HTERT RPE-1 (cell line): ENCODE data around the gene RAB4B.
"Not testable (repeated sequence)": the region's sequence is repeated elsewhere in the genome, so short reads cannot be mapped to it uniquely, and the experiment has no call there.

ENCODE experiments used
- in situ Hi-C: fragments of 300-500 bp; cut with MboI; formaldehyde crosslinking; loops from 4 replicates; pipeline ENCODE4 v1.14.3; 2020; ENCODE audit warnings: low sequenced_read_pairs

RAB4B gene

GRCh38 chr19:40777937-40778705 is at the start of gene RAB4B:
Gene RAB4B (plus strand): TSS chr19:40778247. CDS start chr19:40778376, 129 bp downstream.
- in situ Hi-C loops = no loop called here

GRCh38 chr19:40730065-40730464 is 48.0 kb upstream of the RAB4B start:
- in situ Hi-C loops = not testable (repeated sequence)

GRCh38 chr19:40732304-40732703 is 45.7 kb upstream of the RAB4B start:
- in situ Hi-C loops = not testable (repeated sequence)

- in situ Hi-C loops = no loop called here
Observed at GRCh38 chr19:40733149-40733548, 44.9 kb upstream of the RAB4B start.

GRCh38 chr19:40735013-40735771 is 42.9 kb upstream of the RAB4B start:
- in situ Hi-C loops = no loop called here

- in situ Hi-C loops = no loop called here
Observed at GRCh38 chr19:40736661-40737060, 41.4 kb upstream of the RAB4B start.

GRCh38 chr19:40737102-40737644 is 40.9 kb upstream of the RAB4B start:
- in situ Hi-C loops = no loop called here

- in situ Hi-C loops = no loop called here
Observed at GRCh38 chr19:40739030-40739839, 38.8 kb upstream of the RAB4B start.

- in situ Hi-C loops = no loop called here
Observed at GRCh38 chr19:40739871-40740703, 38.0 kb upstream of the RAB4B start.

- in situ Hi-C loops = no loop called here
Observed at GRCh38 chr19:40740747-40741146, 37.3 kb upstream of the RAB4B start.

GRCh38 chr19:40741527-40742390 is 36.3 kb upstream of the RAB4B start:
- in situ Hi-C loops = no loop called here

GRCh38 chr19:40742477-40742876 is 35.6 kb upstream of the RAB4B start:
- in situ Hi-C loops = no loop called here

- in situ Hi-C loops = no loop called here
Observed at GRCh38 chr19:40742886-40743285, 35.2 kb upstream of the RAB4B start.

- in situ Hi-C loops = no loop called here
Observed at GRCh38 chr19:40743926-40744325, 34.1 kb upstream of the RAB4B start.

- in situ Hi-C loops = no loop called here
Observed at GRCh38 chr19:40744554-40745401, 33.3 kb upstream of the RAB4B start.

- in situ Hi-C loops = no loop called here
Observed at GRCh38 chr19:40745402-40745780, 32.7 kb upstream of the RAB4B start.

- in situ Hi-C loops = no loop called here
Observed at GRCh38 chr19:40747536-40747935, 30.5 kb upstream of the RAB4B start.
